HepG2 (cell line): Measurements from ENCODE around the gene SLC25A22. TPM values are rescaled to one million over a fixed set of nuclear protein-coding genes. Genes with fewer than 3 reads are reported as not detected.
A peak's percentile ranks its signal among the peaks of the same experiment; 100 is the strongest.

Source experiments
- AGO1 ChIP-seq: fragments of 200-400 bp; formaldehyde crosslinking; IDR thresholded peaks from 2 replicates; pipeline ENCODE4 v1.6.1; 2017; ENCODE audit warnings: mild to moderate bottlenecking, low read depth, low read length, moderate library complexity; ENCODE audit not compliant: poor library complexity, severe bottlenecking
- AHR ChIP-seq: IDR thresholded peaks from 2 replicates; pipeline ENCODE4 v1.6.1; 2018; ENCODE audit warnings: missing genetic modification reagents, missing compliant biosample characterization
- GFI1 ChIP-seq: sonication (generic); formaldehyde crosslinking; IDR thresholded peaks from 2 replicates; pipeline ENCODE4 v1.5.0; 2020; ENCODE audit warnings: missing genetic modification reagents, mild to moderate bottlenecking, borderline replicate concordance
- HDAC6 ChIP-seq: fragments of 200-600 bp; sonication (generic); IDR thresholded peaks from 2 replicates; pipeline ENCODE4 v1.7.0; 2017; ENCODE audit warnings: mild to moderate bottlenecking, antibody characterized with exemption, low read length, low read depth
- JUND ChIP-seq: sonication (generic); formaldehyde crosslinking; IDR thresholded peaks from 2 replicates; pipeline ENCODE4 v1.8.0; 2022; ENCODE audit warnings: mild to moderate bottlenecking, missing genetic modification reagents
- KLF9 ChIP-seq: IDR thresholded peaks from 2 replicates; pipeline ENCODE4 v1.6.1; 2016; ENCODE audit warnings: low read depth
- NR2F2 ChIP-seq: IDR thresholded peaks from 2 replicates; pipeline ENCODE4 v1.6.1; 2012; ENCODE audit warnings: low read depth, inconsistent platforms, borderline replicate concordance
- PBX3 ChIP-seq: sonication (generic); formaldehyde crosslinking; IDR thresholded peaks from 2 replicates; pipeline ENCODE4 v1.8.1; 2023; ENCODE audit warnings: missing genetic modification reagents, inconsistent platforms, borderline replicate concordance
- RARA ChIP-seq: IDR thresholded peaks from 2 replicates; pipeline ENCODE4 v1.6.1; 2016; ENCODE audit warnings: missing genetic modification reagents, missing compliant biosample characterization
- RELA ChIP-seq: sonication (generic); formaldehyde crosslinking; IDR thresholded peaks from 2 replicates; pipeline ENCODE4 v1.4.0; 2020; ENCODE audit warnings: missing genetic modification reagents
- RXRA ChIP-seq: sonication (generic); formaldehyde crosslinking; IDR thresholded peaks from 2 replicates; pipeline ENCODE4 v1.5.1; 2020; ENCODE audit warnings: missing genetic modification reagents
- ZNF180 ChIP-seq: sonication (generic); formaldehyde crosslinking; IDR thresholded peaks from 2 replicates; pipeline ENCODE4 v1.4.0; 2020; ENCODE audit warnings: low read depth, missing genetic modification reagents, borderline replicate concordance
- ZNF224 ChIP-seq: sonication (generic); formaldehyde crosslinking; IDR thresholded peaks from 2 replicates; pipeline ENCODE4 v1.5.0; 2020; ENCODE audit warnings: mild to moderate bottlenecking, missing genetic modification reagents
- ZNF260 ChIP-seq: sonication (generic); formaldehyde crosslinking; IDR thresholded peaks from 2 replicates; pipeline ENCODE4 v1.4.0; 2020; ENCODE audit warnings: missing genetic modification reagents, low read depth, mild to moderate bottlenecking, borderline replicate concordance
- ZNF44 ChIP-seq: sonication (generic); formaldehyde crosslinking; IDR thresholded peaks from 2 replicates; pipeline ENCODE4 v1.5.1; 2020; ENCODE audit warnings: mild to moderate bottlenecking, missing genetic modification reagents
- ZNF570 ChIP-seq: sonication (generic); formaldehyde crosslinking; IDR thresholded peaks from 2 replicates; pipeline ENCODE4 v1.4.0; 2020; ENCODE audit warnings: mild to moderate bottlenecking, missing genetic modification reagents, borderline replicate concordance
- polyA plus RNA-seq, 8 experiments: library from polyadenylated mRNA; depleted of rRNA in 3 of 8; stranded (reverse) in 7 of 8; unstranded in 1 of 8; fragments of >200 nt; fragmentation: Illumina TruSeq in 4 of 8; extraction: Trizol in 4 of 8; gene quantifications; 2 replicates each; pipeline versions ENCODE4 v1.2.1 to v1.2.3, GENCODE V29; 2011 to 2016; ENCODE audit warnings: low read depth in 4 of 8, missing spikeins in 1 of 8, mixed read lengths in 1 of 8; ENCODE audit not compliant: insufficient read depth in 1 of 8
- total RNA-seq, 5 experiments: library from RNA; depleted of rRNA; stranded (reverse); fragments of >200 nt; fragmentation: Illumina TruSeq; extraction: Trizol; gene quantifications; 2 replicates each; pipeline ENCODE4 v1.2.3, GENCODE V29; 2016; ENCODE audit warnings: low read depth in 1 of 5
- TF ChIP-seq, protein P1 (sequence below): sonication (generic); formaldehyde crosslinking; IDR thresholded peaks from 2 replicates; pipeline ENCODE4 v1.5.1; 2020; ENCODE audit warnings: mild to moderate bottlenecking, missing genetic modification reagents, borderline replicate concordance
- TF ChIP-seq, protein P2 (sequence below): sonication (generic); formaldehyde crosslinking; IDR thresholded peaks from 2 replicates; pipeline ENCODE4 v1.5.0; 2020; ENCODE audit warnings: missing genetic modification reagents

The SLC25A22 gene
- total and polyA plus RNA-seq, 2 of the 13 experiments (the other 11 are each of a cell fraction or from before 2014, with no cell fraction given): 12.4 to 19.2 TPM

DNA sequence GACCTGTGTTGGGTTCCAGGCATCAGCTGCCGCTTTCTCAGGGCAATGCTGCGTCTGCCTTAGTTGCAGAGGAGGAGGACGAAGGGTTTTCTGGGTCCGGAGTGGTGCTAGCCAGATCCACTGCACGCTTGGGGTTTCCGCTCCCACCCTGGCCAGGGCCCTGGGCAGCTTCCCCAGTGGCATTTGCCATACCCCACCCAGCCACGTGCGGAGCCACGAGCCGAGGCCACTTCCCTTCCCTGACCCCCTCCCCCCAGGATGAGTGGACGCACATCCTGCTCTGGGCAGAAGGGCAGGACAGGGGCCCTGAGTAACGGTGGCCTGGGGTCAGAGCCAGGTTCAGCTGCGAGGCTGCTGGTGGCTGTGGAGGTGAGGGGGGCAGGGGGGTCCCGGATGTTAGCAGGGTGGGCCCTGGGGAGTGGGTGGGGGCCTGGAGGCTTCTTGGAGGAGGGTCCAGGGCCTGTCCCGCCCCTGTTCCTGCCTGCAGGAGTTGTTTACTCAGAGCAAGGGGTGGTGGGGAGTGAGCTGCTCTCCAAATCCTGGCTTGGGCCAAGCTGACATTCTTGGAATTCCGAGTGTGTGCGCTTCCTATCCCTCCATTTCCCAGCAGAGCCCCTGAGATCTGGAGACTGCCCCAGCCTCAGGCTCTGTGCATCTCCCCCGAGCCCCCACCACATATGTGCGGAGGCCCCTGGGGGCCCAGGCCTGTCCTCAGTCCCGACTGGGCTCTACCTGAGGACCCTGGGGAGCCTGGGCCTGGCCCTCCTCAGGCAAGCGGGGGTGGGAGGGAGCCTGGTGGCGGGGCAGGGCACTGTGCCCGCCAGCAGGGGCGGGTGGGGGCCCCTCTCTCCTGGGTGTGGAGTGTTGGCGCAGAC is 46.0 kb upstream of the SLC25A22 start (continued):
- TF ChIP-seq, protein P1, sequence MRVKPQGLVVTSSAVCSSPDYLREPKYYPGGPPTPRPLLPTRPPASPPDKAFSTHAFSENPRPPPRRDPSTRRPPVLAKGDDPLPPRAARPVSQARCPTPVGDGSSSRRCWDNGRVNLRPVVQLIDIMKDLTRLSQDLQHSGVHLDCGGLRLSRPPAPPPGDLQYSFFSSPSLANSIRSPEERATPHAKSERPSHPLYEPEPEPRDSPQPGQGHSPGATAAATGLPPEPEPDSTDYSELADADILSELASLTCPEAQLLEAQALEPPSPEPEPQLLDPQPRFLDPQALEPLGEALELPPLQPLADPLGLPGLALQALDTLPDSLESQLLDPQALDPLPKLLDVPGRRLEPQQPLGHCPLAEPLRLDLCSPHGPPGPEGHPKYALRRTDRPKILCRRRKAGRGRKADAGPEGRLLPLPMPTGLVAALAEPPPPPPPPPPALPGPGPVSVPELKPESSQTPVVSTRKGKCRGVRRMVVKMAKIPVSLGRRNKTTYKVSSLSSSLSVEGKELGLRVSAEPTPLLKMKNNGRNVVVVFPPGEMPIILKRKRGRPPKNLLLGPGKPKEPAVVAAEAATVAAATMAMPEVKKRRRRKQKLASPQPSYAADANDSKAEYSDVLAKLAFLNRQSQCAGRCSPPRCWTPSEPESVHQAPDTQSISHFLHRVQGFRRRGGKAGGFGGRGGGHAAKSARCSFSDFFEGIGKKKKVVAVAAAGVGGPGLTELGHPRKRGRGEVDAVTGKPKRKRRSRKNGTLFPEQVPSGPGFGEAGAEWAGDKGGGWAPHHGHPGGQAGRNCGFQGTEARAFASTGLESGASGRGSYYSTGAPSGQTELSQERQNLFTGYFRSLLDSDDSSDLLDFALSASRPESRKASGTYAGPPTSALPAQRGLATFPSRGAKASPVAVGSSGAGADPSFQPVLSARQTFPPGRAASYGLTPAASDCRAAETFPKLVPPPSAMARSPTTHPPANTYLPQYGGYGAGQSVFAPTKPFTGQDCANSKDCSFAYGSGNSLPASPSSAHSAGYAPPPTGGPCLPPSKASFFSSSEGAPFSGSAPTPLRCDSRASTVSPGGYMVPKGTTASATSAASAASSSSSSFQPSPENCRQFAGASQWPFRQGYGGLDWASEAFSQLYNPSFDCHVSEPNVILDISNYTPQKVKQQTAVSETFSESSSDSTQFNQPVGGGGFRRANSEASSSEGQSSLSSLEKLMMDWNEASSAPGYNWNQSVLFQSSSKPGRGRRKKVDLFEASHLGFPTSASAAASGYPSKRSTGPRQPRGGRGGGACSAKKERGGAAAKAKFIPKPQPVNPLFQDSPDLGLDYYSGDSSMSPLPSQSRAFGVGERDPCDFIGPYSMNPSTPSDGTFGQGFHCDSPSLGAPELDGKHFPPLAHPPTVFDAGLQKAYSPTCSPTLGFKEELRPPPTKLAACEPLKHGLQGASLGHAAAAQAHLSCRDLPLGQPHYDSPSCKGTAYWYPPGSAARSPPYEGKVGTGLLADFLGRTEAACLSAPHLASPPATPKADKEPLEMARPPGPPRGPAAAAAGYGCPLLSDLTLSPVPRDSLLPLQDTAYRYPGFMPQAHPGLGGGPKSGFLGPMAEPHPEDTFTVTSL: no peak
- TF ChIP-seq RARA (peak; percentile 92), GFI1 (CRISPR knock-in tag) (peak; percentile 53; the same call in 1 of the 2 replicates), ZNF224 (CRISPR knock-in tag) (no peak), JUND (CRISPR knock-in tag) (peak; percentile 74), ZNF570 (no peak), RXRA (CRISPR knock-in tag) (peak; percentile 93), NR2F2 (no peak), ZNF180 (CRISPR knock-in tag) (no peak), AHR (CRISPR knock-in tag) (no peak), PBX3 (CRISPR knock-in tag) (no peak), AGO1 (no peak), KLF9 (CRISPR knock-in tag) (no peak), HDAC6 (no peak), ZNF260 (CRISPR knock-in tag) (no peak), ZNF44 (CRISPR knock-in tag) (no peak), RELA (no peak)
- TF ChIP-seq, protein P2, sequence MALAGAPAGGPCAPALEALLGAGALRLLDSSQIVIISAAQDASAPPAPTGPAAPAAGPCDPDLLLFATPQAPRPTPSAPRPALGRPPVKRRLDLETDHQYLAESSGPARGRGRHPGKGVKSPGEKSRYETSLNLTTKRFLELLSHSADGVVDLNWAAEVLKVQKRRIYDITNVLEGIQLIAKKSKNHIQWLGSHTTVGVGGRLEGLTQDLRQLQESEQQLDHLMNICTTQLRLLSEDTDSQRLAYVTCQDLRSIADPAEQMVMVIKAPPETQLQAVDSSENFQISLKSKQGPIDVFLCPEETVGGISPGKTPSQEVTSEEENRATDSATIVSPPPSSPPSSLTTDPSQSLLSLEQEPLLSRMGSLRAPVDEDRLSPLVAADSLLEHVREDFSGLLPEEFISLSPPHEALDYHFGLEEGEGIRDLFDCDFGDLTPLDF (CRISPR knock-in tag): no peak
